Fibroblast of pulmonary artery (primary cell): Measurements from ENCODE around the gene ANGPTL3.
A peak's percentile ranks its signal among the peaks of the same experiment; 100 is the strongest.
"Not testable (repeated sequence)": the region's sequence is repeated elsewhere in the genome, so short reads cannot be mapped to it uniquely, and the experiment has no call there.

ENCODE experiments used
- DNase-seq: peaks from one replicate; pipeline ENCODE4 v3.0.0-alpha.2; 2010; ENCODE audit warnings: low read depth
- H3K4me3 ChIP-seq: replicated peaks from 2 replicates; pipeline ENCODE4 v1.5.1; 2011; ENCODE audit warnings: low read depth, mild to moderate bottlenecking, control low read depth, low read length, moderate library complexity
- TF ChIP-seq, protein P1 (sequence below): IDR thresholded peaks from 2 replicates; pipeline ENCODE4 v1.5.1; 2011; ENCODE audit warnings: mild to moderate bottlenecking, control low read depth, low read length, inconsistent platforms; ENCODE audit errors: missing control alignments

Gene ANGPTL3

DNA sequence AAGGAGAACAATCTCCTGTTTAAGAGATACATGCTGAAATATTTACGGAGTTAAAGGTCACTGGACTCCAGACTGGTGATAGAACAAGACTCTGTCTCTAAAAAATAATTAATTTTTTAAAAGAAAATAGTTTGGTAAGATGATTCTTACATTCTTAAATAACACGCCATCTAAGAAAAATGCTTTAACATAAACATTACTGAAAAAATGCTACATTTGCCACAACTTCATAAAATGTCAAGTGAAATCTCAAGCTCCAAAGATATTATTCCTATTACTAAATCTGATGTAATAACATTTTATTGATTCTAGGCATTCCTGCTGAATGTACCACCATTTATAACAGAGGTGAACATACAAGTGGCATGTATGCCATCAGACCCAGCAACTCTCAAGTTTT is 4.1 kb downstream of the ANGPTL3 start:
- DNase-seq = no peak
- TF ChIP-seq, protein P1, sequence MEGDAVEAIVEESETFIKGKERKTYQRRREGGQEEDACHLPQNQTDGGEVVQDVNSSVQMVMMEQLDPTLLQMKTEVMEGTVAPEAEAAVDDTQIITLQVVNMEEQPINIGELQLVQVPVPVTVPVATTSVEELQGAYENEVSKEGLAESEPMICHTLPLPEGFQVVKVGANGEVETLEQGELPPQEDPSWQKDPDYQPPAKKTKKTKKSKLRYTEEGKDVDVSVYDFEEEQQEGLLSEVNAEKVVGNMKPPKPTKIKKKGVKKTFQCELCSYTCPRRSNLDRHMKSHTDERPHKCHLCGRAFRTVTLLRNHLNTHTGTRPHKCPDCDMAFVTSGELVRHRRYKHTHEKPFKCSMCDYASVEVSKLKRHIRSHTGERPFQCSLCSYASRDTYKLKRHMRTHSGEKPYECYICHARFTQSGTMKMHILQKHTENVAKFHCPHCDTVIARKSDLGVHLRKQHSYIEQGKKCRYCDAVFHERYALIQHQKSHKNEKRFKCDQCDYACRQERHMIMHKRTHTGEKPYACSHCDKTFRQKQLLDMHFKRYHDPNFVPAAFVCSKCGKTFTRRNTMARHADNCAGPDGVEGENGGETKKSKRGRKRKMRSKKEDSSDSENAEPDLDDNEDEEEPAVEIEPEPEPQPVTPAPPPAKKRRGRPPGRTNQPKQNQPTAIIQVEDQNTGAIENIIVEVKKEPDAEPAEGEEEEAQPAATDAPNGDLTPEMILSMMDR = no peak
- H3K4me3 ChIP-seq = no peak overlapping the region

DNA sequence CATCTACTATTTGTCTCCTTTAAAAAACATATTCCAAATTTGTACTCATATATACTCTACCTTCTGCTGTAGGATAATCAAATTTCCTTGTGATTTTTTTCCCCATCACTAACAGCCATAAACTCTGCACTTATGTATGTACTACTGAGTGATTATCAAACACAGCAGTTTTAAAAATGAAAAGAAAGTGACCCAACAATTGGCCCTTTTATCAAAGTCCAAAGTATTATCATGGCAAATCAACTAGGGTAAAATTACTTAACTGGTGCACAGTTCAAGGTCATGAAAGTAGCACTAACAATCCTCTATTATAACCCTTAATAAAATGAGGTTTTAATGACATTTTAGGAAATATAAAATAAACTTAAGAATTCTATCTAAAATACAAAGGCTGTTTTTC is 11.6 kb downstream of the ANGPTL3 start:
- TF ChIP-seq, protein P1 = no peak
- DNase-seq = no peak
- H3K4me3 ChIP-seq = no peak overlapping the region

DNA sequence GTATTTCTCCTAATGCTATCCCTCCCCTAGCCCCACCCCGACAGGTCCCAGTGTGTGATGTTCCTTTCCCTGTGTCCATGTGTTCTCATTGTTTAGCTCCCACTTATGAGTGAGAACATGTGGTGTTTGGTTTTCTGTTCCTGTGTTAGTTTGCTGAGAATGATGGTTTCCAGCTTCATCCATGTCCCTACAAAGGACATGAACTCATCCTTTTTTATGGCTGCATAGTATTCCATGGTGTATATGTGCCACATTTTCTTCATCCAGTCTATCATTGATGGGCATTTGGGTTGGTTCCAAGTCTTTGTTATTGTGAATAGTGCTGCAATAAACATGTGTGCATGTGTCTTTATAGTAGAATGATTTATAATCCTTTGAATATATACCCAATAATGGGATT is 13.3 kb downstream of the ANGPTL3 start:
- H3K4me3 ChIP-seq, DNase-seq: not testable (repeated sequence)

DNA sequence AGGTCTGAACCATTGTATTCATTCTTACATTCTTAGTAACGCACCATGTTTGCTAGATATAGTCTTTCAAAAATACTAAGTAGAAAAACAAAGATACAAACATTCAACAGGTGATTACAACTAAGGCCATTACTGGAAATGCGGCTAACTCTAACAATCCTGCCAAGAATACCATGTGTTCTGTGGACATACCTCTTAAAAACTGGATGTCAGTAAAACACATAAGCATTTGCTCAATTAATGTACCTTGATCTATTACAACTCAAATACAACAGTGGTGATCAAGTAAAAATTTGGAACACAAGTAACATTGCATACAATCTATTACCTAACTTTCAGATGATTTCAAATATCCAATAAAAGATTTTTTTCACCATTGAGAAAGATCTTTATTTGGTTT is 15.4 kb downstream of the ANGPTL3 start:
- no peak for DNase-seq
- no peak overlapping the region for H3K4me3 ChIP-seq
- TF ChIP-seq, protein P1 = no peak

DNA sequence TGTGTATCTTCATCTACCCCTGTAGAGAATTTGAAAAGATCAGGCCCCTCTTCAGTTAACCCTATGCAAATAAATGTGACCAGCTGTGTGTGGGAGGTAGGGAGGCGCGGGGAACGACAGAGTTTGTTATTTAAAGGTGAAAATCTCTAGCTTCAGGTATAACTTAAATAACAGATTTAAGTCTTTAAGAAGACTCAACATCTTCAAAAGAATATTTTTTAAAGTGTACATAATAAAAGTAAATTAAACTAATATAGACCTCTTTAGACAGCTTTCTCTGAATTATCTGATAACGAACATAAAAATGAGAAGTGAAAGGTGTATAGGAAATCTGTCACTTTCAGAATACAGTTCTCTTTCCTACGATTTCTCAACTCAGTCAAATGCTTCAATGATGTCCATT is 16.0 kb downstream of the ANGPTL3 start:
- no peak for DNase-seq
- TF ChIP-seq, protein P1 = no peak
- H3K4me3 ChIP-seq = no peak overlapping the region

DNA sequence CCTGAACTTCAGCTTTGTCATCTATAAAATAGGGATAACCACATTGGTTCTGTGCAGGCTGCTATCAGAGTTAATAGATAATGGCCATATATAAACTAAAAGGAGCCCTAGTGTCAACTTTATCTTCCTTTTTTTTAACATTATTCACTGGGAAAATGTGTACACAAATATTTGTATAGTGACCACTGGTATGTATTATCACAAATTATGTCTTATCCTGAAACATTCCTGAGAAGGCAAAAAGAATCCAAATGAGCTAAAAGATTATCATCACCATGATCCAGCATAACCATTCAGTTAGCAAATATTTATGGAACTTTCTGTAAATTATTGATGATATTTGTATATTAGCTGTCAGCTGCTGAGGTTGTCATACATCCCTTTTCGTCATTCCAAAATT is 16.6 kb downstream of the ANGPTL3 start:
- TF ChIP-seq, protein P1 = no peak
- DNase-seq = peak; percentile 20
- H3K4me3 ChIP-seq = no peak overlapping the region

DNA sequence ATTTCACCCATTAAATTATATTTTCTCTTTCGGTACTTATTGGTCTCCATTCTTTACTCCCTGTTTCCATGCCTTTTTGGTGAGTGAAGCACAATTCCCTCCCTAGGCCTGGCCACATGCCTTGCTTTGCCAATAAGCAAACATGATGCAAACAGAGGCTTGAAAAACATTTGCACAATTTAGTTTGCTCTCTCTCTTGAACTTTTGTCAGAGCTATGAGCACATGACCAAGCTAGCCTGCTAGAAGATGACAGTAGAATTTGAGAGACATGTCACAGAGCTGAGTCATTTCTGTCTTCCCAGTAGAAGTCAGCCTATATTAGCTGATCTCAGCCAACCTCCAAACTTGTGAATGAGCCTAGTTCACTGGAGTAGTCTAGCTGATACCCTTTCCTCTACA is 24.6 kb downstream of the ANGPTL3 start:
- TF ChIP-seq, protein P1 = no peak
- H3K4me3 ChIP-seq = no peak overlapping the region
- DNase-seq = peak; percentile 94

DNA sequence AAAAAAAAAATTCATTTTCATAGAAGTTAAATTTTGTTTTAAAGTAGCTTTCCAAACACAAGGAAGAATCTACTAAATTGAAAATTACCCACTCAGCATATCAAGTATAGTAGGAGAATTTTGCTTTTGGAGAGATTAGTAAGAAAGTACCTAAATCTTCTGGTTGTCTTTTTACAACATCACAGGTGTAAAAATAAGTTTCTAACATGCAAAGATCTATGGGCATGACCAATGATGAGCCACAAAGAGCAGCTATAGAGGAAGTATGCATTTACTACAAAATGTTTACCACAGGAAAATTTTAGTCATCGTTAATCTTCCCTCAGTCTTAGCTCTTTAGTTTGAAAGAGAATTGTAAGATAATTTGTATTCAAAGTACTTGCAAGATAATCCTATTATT is 28.1 kb downstream of the ANGPTL3 start:
- DNase-seq = no peak
- H3K4me3 ChIP-seq = no peak overlapping the region
- TF ChIP-seq, protein P1 = no peak
